ENCODE results near the gene BTNL3.

The BTNL3 gene

DNA sequence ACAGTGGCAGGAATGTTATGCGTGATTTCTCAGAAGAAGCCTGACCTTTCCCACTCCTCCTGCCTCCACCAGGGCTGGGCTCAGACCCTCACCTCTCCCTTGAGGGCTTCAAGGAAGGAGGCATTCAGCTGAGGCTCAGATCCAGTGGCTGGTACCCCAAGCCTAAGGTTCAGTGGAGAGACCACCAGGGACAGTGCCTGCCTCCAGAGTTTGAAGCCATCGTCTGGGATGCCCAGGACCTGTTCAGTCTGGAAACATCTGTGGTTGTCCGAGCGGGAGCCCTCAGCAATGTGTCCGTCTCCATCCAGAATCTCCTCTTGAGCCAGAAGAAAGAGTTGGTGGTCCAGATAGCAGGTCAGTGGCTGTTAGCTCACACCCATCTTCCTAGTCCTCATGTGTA, 61.4 kb downstream of the BTNL3 start:
- TF ChIP-seq, protein P1, sequence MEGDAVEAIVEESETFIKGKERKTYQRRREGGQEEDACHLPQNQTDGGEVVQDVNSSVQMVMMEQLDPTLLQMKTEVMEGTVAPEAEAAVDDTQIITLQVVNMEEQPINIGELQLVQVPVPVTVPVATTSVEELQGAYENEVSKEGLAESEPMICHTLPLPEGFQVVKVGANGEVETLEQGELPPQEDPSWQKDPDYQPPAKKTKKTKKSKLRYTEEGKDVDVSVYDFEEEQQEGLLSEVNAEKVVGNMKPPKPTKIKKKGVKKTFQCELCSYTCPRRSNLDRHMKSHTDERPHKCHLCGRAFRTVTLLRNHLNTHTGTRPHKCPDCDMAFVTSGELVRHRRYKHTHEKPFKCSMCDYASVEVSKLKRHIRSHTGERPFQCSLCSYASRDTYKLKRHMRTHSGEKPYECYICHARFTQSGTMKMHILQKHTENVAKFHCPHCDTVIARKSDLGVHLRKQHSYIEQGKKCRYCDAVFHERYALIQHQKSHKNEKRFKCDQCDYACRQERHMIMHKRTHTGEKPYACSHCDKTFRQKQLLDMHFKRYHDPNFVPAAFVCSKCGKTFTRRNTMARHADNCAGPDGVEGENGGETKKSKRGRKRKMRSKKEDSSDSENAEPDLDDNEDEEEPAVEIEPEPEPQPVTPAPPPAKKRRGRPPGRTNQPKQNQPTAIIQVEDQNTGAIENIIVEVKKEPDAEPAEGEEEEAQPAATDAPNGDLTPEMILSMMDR (IDR thresholded peaks at IDR 0.05; ENCODE audit: borderline replicate concordance, insufficient read depth, low read depth, low read length), result no peak
- H3K4me3 ChIP-seq (ENCODE audit: low read depth, low read length), result no peak overlapping the region

DNA sequence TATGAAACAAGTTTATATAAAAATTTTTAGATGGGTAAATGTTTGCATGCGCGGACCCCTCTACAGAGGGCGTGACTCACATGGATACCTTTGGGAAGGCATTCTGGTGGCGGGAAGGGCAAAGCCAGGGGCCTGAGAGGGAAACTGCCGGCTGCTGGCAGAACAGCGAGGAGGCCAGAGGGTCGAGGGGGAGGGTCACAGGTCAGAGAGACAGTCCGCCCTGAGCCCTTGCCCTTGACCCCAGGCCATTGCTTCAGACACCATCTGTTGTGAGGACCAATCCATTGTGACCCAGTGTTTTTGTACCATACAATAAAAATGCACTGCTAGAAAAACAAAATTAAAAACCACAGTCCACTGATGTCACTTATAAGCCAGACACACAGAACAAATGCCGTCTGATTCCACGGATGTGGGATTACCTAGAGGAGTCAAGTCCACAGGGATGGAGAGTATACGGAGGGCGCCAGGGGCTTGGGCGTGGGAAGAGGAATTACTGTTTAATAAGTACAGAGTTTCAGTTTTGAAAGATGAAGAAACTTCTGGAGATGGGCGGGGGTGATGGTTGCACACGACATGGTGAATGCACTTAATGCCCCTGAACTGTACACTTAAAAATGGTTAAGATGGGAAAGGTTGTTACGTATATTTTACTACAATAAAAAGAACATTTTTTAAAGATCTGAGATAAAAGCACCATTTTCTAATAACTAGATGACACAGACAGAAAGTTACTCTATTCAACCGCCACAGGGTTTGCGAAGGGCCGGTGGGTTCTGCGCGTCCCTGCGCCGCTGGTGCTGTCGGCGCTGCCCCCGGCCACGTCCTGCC, 63.4 kb downstream of the BTNL3 start:
- peak overlapping the region; percentile 58 for H3K4me3 ChIP-seq (ENCODE audit: low read depth, low read length)
- TF ChIP-seq, protein P1 (IDR thresholded peaks at IDR 0.05; ENCODE audit: borderline replicate concordance, insufficient read depth, low read depth, low read length), result no peak

DNA sequence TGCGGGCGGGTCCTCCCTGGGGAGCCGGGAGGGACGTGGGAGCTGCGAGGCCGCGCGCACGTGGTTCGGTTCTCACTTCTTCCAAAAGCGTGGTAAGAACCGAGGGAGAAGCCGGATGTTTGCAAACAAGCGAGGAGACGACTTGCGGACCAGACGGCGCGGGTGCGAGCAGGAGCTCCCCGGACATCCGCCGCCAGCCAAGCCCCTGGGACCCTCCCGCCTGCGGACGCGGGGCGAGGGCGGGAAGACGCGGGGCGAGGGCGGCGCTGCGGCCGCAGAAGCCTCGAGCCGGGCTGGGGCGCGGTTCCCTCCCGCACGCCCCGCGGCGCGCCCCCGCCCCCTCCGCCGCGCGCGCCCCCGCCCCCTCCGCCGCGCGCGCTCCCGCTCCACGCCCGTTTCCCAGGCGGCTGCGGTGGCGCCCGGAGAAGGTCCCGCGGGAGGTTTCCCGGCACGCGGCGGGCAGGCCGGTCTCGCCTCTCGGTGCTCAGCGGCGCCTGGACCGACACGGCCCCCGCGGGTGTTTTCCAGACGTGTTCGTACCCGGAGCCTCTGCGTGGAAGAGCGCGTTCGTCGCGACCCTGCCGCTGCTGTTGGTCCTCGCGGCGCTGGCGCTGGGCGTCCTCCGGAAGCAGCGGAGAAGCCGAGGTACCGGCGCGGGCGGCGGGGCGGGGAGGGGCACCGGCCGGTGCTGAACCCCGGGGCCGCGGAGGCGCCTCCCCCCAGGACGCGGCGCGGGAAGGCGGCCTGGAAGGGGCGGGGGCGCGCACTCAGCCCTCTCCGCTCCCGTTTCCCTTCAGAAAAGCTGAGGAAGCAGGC, 64.2 kb downstream of the BTNL3 start:
- TF ChIP-seq, protein P1 (IDR thresholded peaks at IDR 0.05; ENCODE audit: borderline replicate concordance, insufficient read depth, low read depth, low read length), result no peak
- peak overlapping the region; percentile 58 for H3K4me3 ChIP-seq (ENCODE audit: low read depth, low read length)

DNA sequence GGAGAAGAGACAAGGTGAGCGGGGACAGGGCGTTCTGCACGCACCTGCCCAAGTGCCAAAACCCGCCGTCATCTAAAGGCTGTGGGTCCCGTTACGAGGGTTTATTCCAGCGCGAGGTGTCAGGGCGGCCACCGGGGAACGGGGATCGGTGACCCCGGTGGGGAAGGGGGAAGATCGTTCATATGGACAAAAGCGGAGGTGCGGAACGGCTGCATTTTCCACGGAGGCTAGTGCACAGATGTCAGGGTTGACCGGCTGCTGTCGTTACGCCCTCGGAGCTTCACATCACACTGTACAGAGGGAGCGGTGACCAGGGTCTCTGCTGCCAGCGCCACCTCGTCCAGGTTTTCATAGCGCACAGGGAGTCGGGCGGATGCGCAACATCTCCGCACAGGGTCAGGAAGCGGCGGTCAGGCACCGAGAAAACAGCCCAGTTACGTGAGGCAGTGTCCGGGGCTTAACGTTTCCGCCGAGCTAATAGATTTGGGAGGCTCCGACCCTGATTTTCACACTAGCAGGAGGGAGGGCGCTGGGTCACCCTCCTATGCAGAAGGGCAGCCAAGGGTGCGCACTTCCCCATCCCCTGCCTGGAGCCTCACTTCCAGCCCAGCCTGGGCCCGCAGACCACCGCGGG, 65.0 kb downstream of the BTNL3 start:
- H3K4me3 ChIP-seq (ENCODE audit: low read depth, low read length), result peak overlapping the region; percentile 58
- TF ChIP-seq, protein P1 (IDR thresholded peaks at IDR 0.05; ENCODE audit: borderline replicate concordance, insufficient read depth, low read depth, low read length), result no peak

DNA sequence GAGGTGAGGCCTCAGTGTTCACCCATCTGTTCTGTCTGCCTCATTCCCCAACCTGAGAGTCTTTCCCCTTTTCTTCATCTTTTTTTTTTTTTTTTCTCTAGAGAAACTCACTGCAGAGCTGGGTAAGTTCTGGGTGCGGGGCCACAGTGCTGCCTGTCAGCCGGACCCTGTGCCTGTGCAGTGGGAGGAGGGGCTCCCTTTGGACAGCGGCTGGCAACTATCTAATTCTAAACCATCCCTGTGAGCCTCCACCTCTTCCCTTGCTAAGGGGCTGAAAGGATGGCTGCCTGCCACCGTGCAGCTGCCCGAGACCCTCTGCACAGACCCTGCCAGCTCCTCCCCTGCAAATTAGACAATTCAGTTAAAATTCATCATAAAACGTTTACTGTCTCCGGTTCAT, 65.5 kb downstream of the BTNL3 start:
- TF ChIP-seq, protein P1 (IDR thresholded peaks at IDR 0.05; ENCODE audit: borderline replicate concordance, insufficient read depth, low read depth, low read length), result no peak
- no peak overlapping the region for H3K4me3 ChIP-seq (ENCODE audit: low read depth, low read length)

DNA sequence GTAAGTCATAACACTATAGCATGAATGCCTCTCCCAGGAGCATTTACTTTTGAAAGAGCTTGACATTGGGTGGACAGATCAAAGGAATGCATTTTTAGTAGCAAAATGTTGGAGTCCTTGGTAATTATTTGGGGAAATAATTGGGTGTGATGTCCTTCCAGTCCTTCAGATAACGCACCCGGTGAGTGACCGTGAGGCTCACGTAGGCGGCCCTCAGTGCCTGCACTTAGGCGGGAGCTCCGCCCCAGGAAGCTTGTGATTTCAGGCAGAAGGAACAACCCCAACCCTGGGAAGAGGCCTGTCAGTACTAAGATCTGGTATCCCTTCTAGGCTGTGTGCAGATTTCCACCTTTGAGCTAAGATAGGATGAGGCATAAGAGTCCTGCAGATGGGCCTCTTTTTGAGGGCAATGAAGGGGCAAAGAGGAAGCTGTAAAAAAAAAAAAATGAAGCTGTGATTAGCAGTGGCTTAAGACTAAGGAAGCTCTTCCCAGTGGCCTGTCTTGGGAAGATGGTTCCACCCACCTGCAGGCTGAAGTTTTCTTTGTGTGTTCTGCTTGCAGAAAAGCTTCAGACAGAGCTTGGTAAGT, 66.3 kb downstream of the BTNL3 start:
- TF ChIP-seq, protein P1 (IDR thresholded peaks at IDR 0.05; ENCODE audit: borderline replicate concordance, insufficient read depth, low read depth, low read length), result no peak
- no peak overlapping the region for H3K4me3 ChIP-seq (ENCODE audit: low read depth, low read length)

All from GM12875 (cell line).